HG03139 (cell line): ENCODE results near the gene SERPINB6.

Source experiments
- ATAC-seq: cut with Tn5 transposase; IDR thresholded peaks from one replicate; pipeline ENCODE4 v1.9.1; 2021; ENCODE audit not compliant: unreplicated experiment

Gene SERPINB6

DNA sequence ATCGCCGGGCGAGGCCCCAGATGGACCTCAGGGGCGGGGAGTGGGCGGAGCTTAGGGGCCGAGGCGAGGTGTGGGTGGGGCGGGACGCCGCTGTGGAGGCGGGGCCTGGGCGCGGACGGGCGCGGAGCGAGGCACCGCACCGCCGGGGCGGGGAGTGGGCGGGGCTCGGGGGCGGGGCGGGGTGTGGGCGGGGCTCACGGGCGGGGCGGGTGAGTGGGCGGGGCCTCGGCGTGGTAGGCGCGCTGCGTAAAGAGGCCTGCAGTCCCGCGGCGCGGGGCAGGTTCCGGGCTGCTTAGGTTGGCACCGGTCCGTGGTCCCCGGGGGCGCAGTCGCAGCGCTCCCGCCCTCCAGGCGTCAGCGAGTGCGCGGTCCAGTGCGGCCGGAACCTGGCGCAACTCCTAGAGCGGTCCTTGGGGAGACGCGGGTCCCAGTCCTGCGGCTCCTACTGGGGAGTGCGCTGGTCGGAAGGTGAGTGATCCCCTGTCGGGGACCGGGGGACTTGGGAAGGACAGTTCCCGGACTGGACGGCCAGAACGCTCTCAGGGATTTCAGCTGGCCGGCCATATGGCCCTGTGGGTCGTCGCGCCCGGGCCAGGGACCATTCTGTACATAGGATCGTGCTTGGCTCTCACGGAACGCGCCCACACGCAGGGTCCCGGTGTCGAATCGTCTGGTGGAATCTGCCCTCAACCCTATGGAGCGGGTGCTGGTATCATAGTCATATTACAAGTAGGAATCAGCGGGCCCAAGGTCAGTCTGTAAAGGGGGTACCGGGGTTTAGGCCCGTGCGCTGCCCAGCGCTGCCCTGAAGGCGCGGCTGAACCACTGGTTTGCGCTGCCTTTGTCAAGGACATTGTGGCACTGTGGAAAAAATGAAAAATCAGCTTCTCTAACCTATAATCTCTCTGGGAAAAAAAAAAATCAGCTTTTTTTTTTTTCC, 28.5 kb upstream of the SERPINB6 start, which contains the start of gene NQO2:
Gene NQO2 (plus strand): TSS at position 277 of the 940 bp plus-strand sequence. CDS start 6,659 bp downstream, outside the sequence.
- ATAC-seq = peak; percentile 72

DNA sequence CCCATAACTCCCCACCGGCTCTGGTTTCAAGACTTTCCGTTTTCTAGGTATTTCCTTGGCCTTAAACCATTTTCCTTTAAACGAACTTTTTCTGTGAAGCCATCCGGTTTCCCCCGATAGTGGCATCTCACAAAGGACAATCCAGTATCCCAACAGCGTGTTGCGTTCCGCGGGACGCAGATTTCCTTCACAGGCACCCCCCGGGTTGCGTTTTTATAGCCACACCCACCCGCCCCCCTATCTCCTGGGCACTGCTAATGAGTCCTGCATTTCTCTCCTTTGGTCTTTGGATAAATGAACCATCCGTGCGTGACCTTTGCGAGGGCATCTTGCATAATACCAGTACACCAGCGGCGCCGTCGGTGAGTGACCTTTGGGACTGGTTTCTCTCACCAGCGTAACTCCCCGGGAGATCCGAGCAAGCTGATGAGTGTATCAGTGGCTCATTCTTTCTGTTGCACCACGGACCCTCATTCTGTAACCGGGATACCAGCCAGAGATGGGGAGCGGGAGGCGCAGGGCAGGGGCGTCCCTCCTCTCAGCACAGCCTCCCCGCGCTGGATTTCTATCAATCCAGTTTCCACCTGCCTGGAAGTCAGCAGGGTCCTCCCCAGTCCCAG, 27.7 kb upstream of the SERPINB6 start:
- ATAC-seq = peak; percentile 3

DNA sequence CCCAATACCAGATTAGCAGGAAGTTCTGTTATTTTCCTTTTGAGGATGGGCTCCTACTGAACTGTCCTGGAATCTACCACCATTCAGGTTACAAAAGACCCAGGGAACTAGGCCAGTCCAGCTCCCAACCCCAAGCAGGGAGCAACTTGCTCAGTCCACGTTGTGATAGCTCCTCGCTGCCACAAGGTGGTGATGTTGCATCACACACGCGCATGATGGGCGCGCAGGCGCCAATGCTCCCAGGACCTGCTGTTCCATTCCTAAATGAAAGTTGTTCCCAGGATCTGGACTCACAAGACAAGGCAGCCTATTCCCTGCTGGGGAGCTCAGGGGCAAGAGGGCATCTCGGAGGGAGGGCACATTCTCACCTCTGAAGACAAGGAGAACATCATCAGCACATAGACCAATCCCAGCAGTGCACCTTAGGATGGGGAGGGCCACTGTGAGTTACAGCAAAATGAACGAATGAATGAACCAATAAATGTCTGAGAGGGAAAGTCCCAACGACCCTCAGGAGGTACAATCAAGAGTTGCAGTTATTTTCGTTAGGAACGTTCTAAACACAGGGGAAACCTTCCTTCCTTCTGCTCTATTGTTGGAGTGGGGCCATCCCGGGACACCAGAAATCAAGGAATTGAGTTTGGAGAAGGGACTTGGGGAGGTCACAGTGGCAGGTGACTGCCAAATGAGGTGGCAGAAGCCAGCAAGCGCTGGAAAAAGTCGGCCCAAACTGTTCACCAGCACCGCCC, 27.1 kb upstream of the SERPINB6 start:
- ATAC-seq = peak; percentile 37

DNA sequence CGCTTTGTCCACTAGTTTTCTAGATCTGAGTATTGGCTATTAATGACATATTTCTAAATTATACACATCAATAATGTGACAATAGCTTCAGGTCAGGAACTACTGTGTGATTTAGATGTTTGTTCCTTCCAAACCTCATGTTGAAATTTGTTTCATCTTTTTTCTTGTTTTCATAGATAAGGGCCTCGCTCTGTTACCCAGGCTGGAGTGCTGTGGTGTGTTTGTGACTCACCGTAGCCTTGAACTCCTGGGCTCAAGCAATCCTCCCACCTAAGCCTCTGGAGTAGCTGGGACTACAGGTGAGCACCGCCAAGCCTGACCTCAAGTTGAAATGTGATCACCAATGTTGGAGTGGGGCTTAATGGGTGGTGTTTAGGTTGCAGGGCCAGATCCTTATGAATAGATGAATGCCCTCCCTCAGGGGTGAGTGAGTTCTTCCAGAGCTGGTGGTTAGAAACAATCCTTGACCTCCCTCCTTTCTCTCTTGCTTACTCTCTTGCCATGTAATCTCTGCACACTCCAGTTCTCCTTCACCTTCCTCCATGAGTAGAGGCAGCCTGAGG, 22.5 kb upstream of the SERPINB6 start:
- ATAC-seq = no peak

DNA sequence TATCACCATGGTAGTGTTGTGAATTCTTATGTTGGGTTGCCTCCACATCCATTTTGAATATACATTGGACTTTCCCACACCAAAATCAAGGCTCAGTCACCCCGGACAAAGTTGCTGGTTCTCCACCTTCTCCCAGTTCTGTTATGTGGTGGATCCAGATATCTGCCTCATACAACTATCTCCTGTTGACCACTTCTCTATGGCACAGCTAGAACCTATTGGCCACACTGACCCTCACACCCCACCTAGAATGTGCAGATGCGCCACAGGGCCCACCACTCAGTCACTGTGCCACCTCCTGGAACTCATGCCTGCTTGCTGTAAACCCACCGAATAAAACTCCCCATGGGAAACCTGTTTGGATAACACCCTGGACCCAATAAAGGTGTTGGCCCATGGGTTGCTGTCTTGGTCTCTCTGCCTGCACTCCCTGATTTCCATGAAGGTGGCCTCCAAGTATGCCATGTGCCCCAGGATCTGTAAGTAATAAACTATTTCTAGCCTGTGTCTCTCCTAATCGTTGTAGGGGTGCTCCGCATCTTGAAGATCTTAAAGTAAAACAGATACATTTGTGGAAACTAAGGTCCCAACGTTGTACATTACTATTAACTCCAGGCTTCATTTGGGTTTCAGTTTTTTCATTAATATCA, 21.1 kb upstream of the SERPINB6 start:
- no peak for ATAC-seq

DNA sequence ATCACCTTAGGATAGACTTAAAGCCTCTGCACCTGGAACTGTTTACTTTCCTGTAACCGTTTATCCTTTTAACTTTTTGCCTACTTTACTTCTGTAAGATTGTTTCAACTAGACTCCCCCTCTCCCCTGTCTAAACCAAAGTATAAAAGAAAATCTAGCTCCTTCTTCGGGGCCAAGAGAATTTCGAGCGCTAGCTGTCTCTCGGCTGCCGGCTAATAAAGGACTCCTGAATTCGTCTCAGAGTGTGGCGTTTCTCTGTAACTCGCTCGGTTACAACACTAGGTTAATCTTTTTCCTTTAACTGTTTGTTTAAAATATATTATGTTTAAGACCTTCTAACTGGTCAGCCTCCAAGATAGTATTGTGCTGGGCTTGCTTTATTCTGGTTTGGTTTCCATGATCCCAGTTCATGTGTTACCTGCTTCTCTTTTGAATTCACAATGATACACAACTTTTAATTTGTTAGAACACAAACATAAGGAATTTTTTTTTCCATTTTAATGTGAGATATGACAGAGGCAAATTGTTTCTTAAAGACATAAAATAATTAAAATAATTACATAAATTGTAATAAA, 19.7 kb upstream of the SERPINB6 start:
- ATAC-seq = no peak

DNA sequence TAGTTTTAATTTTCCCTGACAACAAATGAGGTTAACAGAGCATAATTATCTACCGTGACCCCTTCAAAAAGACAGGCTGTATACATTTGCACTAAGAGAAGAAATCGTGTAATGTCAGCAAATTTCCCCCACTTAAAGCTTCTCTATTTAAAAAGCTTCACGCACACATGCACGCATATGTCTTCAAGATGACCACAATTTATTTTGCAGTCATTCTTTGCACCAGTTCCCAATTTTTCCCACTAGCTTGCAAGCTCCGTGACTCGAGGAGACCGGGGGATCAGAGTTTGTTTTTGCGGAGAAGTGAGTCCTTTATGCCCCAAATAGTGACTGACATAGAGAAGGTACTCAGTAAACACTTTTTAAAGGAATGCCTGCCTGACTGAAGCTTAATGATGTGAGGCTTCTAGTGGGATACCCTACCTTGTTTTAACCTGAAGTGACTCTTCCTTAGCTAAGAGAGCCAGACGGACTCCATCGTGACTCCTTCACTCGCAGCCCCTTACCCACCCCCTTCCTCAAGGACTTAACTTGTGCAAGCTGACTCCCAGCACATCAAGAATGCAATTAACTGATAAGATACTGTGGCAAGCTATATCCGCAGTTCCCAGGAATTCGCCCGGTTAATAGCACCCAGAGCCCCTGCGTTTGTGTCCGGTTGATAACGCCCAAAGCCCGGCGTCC, 19.0 kb upstream of the SERPINB6 start:
- ATAC-seq = no peak

DNA sequence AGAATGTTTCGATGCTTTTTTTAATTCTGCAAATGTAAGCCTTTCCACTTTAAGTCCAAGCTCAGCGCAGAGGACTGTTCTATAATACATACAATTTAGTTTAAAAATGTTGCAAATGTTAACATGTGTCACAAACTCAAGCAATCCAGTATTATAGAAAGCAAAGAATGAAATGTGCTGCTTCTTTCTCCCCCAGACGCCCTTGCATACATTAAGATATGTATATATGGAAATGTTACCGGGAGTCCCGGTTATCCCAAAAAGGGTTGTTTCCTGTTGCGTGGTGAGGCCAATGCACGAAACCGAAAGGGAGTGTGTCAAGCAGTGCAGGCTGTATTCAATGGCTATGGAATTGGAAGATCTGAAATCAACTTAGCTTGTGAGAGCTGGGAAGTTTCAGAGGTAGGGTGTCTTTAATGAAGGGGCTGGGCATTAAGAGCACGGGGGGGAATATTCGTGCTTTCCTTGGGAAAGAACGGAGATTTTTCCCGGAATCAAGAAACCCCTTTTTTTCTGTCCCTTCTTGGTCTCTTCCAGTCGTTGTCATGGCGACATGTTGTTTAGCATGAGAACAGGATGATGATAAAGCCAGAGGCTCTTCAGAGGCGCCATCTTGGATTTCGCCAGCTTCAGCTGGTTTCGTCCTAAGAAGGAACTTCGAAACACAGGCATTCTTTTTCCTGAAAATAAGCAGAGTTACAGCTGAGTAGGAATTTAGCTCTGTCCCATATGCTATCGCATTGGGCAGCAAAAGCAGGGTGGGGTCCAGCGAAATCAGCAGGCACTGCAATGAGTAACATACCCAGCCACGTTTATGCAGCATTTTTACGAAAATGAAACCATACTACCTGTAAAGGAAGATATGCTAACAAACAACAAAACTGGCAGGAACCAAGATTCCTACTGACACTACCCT, 18.2 kb upstream of the SERPINB6 start:
- peak; percentile 63 for ATAC-seq

DNA sequence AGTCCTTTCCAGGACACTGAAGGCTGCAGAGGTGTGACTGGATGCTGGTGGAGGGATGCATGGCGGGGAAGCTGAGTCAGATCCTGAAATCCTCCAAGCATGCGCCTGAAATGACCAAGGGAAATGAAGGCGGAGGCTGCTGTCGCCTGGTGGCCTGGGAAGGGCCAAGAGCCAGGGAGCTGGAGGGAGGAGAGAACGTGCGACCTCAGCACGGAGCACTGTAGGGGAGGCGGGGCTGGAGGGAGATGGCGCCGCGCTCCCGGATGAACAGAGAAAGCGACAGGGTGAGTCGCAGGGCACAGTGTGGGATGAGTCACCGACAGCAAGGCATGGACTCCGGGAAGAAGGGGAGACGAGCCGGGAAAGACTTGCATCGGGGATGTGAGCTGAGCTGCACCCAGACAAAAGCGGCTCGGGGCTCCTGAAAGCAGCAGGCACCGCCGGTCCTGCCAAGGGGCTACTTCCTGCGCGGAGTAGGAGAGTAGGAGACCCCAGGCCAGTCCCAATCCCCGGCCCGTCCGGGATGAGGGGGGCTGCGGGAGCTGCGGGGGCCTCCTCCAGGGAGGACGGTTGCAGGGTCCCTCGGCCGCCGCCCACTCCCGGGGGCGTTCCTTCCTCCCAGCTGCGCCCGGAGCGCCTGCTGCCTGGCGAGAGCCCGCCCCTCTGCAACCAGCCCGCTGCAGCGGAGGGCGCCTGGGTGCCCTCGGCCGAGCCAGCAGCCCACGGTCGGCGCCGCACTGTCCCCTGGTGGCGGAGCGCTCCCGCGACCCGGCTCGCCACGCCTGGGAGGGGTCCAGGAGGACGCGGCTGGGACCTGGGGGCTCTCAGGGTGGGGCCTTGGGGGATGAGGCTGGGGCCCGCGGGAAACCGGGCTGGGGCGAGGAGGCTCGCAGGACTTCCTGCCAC, 17.3 kb upstream of the SERPINB6 start:
- ATAC-seq = peak; percentile 52

DNA sequence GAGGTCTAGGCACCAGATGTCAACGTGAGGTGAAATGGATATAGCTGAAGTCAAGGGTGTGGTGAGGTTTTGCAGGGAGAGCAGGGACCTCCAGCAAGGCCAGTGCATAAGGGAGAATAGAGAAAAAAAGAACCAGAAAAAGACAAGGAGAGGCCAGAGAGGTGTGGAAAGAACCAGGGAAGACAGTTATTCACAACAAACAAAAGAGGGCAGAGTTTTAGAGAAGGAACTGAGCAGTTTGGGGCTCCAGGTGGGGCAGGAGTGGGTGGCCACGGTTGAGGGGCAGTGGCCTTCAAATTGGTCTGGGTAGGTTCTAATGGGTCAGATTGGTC, 16.7 kb upstream of the SERPINB6 start:
- ATAC-seq = no peak

DNA sequence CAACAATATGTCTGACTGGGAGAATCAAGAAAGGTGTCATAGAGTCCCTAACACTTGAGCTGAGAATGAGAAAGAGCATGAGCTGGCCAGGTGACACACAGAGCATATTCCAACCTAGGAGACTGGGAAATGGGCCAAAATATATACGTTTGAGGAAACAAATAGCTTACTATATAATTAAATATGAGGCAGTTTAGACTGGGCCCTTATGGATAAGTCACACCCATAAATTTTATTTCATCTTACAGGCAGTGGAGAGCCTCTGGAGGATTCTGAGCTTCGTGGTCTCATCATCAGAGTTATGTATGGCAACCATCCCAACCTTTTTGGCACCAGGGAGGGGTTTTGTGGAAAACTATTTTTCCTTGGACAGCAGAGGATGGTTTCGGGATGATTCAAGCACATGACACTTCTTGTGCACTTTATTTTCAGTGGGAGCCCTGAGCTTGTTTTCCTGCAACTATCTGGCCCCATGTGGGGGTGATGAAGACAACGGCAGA, 15.4 kb upstream of the SERPINB6 start:
- ATAC-seq = no peak

DNA sequence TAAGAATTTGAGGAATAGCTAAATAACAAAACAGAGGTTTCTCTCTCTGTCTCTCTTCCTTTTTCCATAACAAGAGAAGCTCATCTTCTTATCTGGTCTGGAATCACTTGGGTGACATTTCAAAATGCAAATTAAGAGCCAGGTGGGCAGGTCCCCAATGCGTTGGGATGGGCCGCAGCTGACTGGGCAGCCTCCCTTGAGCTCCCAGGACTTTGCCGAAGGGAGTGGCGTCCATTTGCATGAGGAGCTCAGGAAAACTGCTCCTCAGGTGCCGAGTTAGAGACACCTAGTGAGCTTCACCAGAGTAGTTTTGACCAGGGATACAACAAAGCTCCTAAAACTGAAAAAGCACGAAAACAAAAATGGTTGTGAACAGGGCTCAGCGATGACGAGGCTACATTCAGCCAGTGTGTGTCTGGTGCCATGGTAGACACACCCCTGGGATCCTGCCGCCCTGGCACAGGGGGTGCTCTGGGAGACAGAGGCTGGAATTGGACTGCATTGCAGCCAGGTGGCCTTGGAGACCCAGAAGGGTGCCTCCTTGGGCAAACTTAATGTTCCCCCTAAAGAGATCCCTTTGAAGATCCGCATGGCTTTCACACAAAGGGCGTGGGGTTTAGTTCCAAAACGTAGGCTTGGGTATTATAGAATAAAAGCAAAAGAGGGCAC, 13.5 kb upstream of the SERPINB6 start:
- ATAC-seq = no peak

DNA sequence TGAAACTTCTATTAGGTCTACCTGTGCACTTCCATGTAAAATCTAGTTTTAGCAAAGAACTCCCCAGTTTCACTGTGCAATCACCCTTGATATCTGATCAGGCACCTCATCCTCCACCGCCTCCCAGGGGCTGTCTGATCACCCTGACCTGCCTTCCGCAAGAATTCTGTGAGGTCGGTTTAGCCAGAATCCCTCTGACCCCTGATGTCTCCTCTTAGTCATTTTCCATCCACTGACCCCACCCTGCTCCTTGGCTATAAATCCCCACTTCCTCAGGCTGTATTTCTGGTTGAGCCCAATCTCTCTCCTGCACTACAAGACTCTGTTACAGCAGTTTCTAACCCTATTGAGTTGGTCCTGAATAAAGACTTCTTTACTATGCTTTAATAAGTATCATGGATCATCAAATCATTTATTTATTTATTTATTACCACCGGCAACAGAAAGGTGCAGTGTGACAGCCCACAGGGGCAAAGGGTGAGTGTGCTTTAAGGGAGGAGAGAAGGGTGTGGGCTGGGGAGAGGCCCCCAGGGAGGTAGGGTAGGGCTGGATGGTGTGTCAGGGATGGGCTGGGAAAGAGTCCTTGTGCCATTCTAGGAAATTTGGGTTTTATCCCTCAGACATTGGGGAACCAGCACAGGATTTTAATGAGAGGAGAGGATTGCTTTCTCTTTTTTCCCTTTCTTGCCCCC, 11.2 kb upstream of the SERPINB6 start:
- no peak for ATAC-seq

DNA sequence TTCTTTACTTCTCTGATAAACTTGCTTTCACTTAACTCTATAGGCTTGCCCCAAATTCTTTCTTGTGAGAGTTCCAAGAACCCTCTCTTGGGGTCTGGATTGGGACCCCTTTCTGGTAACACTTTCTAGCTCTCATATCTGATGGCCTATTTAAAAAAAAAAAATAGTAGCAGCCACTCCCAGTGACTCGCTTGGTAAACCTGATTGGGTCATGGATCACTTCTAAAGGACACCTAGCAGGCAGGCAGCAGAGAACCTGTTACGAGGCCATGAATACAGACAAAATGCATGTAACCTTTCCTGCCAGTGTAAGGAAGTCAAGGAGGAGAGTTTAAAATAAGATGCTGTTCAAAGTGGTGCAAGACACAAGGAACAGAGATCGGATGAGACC, 9.1 kb upstream of the SERPINB6 start:
- ATAC-seq = no peak

DNA sequence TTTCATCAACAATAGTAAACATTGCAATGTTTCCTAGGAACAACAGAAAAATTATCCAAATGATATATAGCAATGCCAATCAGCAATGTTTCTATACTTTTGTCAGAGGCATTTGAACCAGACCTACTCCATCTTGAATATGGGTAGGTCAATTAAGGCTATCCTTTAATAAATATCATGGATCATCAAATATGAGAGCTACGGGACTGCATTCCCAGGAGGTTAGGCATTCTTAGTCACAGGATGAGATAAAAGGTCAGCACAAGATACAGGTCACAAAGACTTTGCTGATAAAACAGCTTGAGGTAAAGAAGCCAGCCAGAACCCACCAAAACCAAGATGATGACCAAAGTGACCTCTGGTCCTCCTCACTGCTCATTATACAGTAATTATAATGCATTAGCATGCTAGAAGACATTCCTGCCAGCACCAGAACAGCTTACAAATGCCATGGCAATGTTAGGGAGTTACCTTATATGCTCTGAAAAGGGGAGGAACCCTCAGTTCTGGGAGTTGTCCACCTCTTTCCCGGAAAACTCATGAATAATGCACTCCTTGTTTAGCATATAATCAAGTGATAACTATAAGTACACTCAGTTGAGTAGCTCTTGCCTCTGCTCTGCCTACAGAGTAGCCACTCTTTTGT, 8.6 kb upstream of the SERPINB6 start:
- no peak for ATAC-seq

DNA sequence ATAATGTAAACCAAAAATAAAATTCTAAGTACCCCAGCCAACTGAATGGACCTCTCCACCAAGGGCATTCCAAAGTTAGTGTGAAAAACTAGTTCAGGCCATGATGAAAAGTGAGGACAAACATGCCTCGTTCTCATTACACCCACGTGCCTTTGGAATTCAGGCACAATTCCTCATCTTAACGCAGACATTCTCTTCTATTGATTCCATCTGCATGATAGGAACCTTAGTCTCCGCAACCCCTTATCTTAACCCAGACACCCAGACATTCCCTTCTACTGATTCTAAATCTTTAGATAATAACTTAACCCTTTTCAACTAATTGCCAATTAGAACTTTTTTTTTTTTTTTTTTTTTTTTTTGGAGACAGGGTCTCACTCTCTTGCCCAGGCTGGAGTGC, 7.6 kb upstream of the SERPINB6 start:
- no peak for ATAC-seq
